ENCODE measurements around the gene PLXNA4.

The PLXNA4 gene

GRCh38 chr7:132475669-132476116, 100.6 kb downstream of the PLXNA4 start:
- ChIA-PET CTCF (no interaction called here), POLR2A (no interaction called here)
- DNase-seq (ENCODE audit: extremely low spot score) = no peak
- TF ChIP-seq CTCF (IDR thresholded peaks at IDR 0.05; ENCODE audit: control extremely low read depth, extremely low read depth, low read depth, missing control alignments) = no peak

- POLR2A ChIA-PET = no interaction called here
- no peak for TF ChIP-seq CTCF (IDR thresholded peaks at IDR 0.05; ENCODE audit: control extremely low read depth, extremely low read depth, low read depth, missing control alignments)
These were observed 101.1 kb downstream of the PLXNA4 start for GRCh38 chr7:132475037-132475668.

GRCh38 chr7:132472463-132473120, 103.7 kb downstream of the PLXNA4 start:
- TF ChIP-seq CTCF (IDR thresholded peaks at IDR 0.05; ENCODE audit: control extremely low read depth, extremely low read depth, low read depth, missing control alignments) = no peak
- no peak for DNase-seq (ENCODE audit: extremely low spot score)
- ChIA-PET CTCF (no interaction called here), POLR2A (no interaction called here)

More at GRCh38 chr7:132475037-132475668, 101.1 kb downstream of the PLXNA4 start:
- CTCF ChIA-PET = no interaction called here
- DNase-seq (ENCODE audit: extremely low spot score) = no peak

- TF ChIP-seq CTCF (IDR thresholded peaks at IDR 0.05; ENCODE audit: control extremely low read depth, extremely low read depth, low read depth, missing control alignments) = no peak
- CTCF ChIA-PET = no interaction called here
- no peak for DNase-seq (ENCODE audit: extremely low spot score)
- POLR2A ChIA-PET = no interaction called here
These were observed 104.8 kb downstream of the PLXNA4 start for GRCh38 chr7:132471515-132471914.

- no peak for TF ChIP-seq CTCF (IDR thresholded peaks at IDR 0.05; ENCODE audit: control extremely low read depth, extremely low read depth, low read depth, missing control alignments)
- ChIA-PET CTCF (no interaction called here), POLR2A (no interaction called here)
- DNase-seq (ENCODE audit: extremely low spot score) = no peak
These were observed 106.6 kb downstream of the PLXNA4 start for GRCh38 chr7:132469681-132470080.

- ChIA-PET CTCF (no interaction called here), POLR2A (no interaction called here)
- no peak for DNase-seq (ENCODE audit: extremely low spot score)
- no peak for TF ChIP-seq CTCF (IDR thresholded peaks at IDR 0.05; ENCODE audit: control extremely low read depth, extremely low read depth, low read depth, missing control alignments)
These were observed 107.0 kb downstream of the PLXNA4 start for GRCh38 chr7:132469264-132469663.
